BE2C (cell line): ENCODE results near the gene ATAD1.

Source experiments
- DNase-seq: peaks from one replicate; pipeline ENCODE4 v3.0.0-alpha.2; 2020
- H3K27me3 ChIP-seq: fragments of 250-450 bp; sonication (Bioruptor Pico); 2 replicates; pipeline ENCODE4 v1.5.1; 2020; ENCODE audit warnings: mild to moderate bottlenecking
- H3K36me3 ChIP-seq: fragments of 250-450 bp; sonication (Bioruptor Pico); 2 replicates; pipeline ENCODE4 v1.5.1; 2020; ENCODE audit warnings: mild to moderate bottlenecking
- H3K4me1 ChIP-seq: fragments of 250-450 bp; sonication (Bioruptor Pico); 2 replicates; pipeline ENCODE4 v1.5.1; 2020
- H3K4me3 ChIP-seq: 2 replicates; pipeline ENCODE4 v1.5.1; 2011; ENCODE audit warnings: low read depth, low read length
- H3K9me3 ChIP-seq: fragments of 250-450 bp; sonication (Bioruptor Pico); 2 replicates; pipeline ENCODE4 v1.5.1; 2020
- CTCF ChIP-seq: IDR thresholded peaks from 2 replicates; pipeline ENCODE4 v1.5.1; 2012; ENCODE audit warnings: mild to moderate bottlenecking, low read depth, low read length

ATAD1 gene

GRCh38 chr10:87734987-87735827, 82.8 kb downstream of the ATAD1 start:
- Histone ChIP-seq H3K9me3 (no peaks in the 10 kb centered on the region), H3K4me1 (no peaks in the 10 kb centered on the region), H3K36me3 (no peaks in the 10 kb centered on the region), H3K4me3 (no peak overlapping the region), H3K27me3 (no peaks in the 10 kb centered on the region)
- peak; percentile 16 for DNase-seq
- peak; percentile 76 for TF ChIP-seq CTCF

DNA sequence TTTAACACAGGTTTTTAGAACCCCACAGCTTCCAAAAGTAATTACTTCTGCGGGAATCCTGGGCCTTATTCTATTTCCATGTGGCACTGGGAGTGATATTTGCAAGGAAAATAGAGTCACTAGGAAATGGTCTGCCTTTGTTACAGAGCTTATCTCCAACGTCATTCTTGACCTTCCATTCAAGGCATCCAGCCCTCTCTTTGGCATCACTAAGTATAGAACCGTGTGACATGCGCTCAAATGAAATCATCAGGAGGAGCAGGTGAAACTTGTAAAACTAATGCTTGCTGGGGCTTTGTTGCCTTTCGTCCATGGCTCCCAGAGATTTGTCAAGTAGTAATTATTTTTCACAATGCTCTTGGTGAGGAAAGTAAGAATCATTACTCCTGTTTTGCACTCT, 84.9 kb downstream of the ATAD1 start:
- Histone ChIP-seq H3K27me3 (no peaks in the 10 kb centered on the region), H3K36me3 (no peaks in the 10 kb centered on the region), H3K4me1 (no peaks in the 10 kb centered on the region), H3K4me3 (no peak overlapping the region), H3K9me3 (no peaks in the 10 kb centered on the region)
- DNase-seq, result no peak
- no peak for TF ChIP-seq CTCF

- no peaks in the 10 kb centered on the region for H3K36me3 ChIP-seq
- TF ChIP-seq CTCF, result no peak
- DNase-seq, result no peak
- H3K4me1 ChIP-seq, result no peaks in the 10 kb centered on the region
- H3K9me3 ChIP-seq, result no peaks in the 10 kb centered on the region
- no peak overlapping the region for H3K4me3 ChIP-seq
- no peaks in the 10 kb centered on the region for H3K27me3 ChIP-seq
Observed at GRCh38 chr10:87729940-87730339, 88.1 kb downstream of the ATAD1 start.

GRCh38 chr10:87724789-87725188, 93.2 kb downstream of the ATAD1 start:
- no peaks in the 10 kb centered on the region for H3K4me1 ChIP-seq
- no peak for TF ChIP-seq CTCF
- H3K36me3 ChIP-seq, result no peaks in the 10 kb centered on the region
- H3K27me3 ChIP-seq, result no peaks in the 10 kb centered on the region
- DNase-seq, result no peak
- no peaks in the 10 kb centered on the region for H3K9me3 ChIP-seq
- H3K4me3 ChIP-seq, result no peak overlapping the region

GRCh38 chr10:87723500-87723899, 94.5 kb downstream of the ATAD1 start:
- Histone ChIP-seq H3K36me3 (no peaks in the 10 kb centered on the region), H3K9me3 (no peaks in the 10 kb centered on the region), H3K27me3 (no peaks in the 10 kb centered on the region), H3K4me1 (no peaks in the 10 kb centered on the region), H3K4me3 (no peak overlapping the region)
- TF ChIP-seq CTCF, result no peak
- no peak for DNase-seq

DNA sequence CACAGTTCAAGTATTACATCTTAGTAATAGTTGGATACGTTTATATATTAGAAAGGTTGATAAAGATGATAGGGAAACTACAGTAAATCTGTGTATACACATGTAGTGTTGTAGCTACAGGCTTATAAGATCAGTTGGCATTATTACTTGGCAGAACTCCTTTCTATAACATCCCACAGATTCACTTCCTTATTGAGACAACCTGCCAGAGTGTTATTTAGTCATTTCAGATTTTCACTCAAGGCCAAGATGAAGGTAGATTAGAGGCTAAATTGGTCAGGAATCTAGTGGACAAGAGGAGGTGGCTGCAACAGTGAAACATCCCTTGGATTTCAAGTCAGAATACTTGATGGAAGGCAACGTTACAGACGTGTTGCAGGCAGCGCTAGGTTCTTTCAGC, 95.3 kb downstream of the ATAD1 start:
- Histone ChIP-seq H3K9me3 (no peaks in the 10 kb centered on the region), H3K4me1 (no peaks in the 10 kb centered on the region), H3K27me3 (no peaks in the 10 kb centered on the region), H3K4me3 (no peak overlapping the region), H3K36me3 (no peaks in the 10 kb centered on the region)
- DNase-seq, result no peak
- TF ChIP-seq CTCF, result no peak
